MM.1S (cell line): Measurements from ENCODE around the gene TMEM60.
A peak's percentile ranks its signal among the peaks of the same experiment; 100 is the strongest.

Experiments used
- DNase-seq: peaks from one replicate; pipeline ENCODE4 v3.0.0-alpha.2; 2015
- H2AFZ ChIP-seq: fragments of 300-600 bp; sonication (generic); 2 replicates; pipeline ENCODE4 v1.6.0; 2016; ENCODE audit warnings: antibody characterized with exemption, low read length
- H3F3A ChIP-seq: fragments of 300-600 bp; sonication (generic); 2 replicates; pipeline ENCODE4 v1.6.1; 2016; ENCODE audit warnings: mild to moderate bottlenecking, antibody characterized with exemption, low read length, moderate library complexity, mixed read lengths; ENCODE audit not compliant: insufficient read depth
- H3K27ac ChIP-seq: fragments of 300-600 bp; sonication (generic); 2 replicates; pipeline ENCODE4 v1.5.1; 2016; ENCODE audit warnings: mild to moderate bottlenecking, low read length
- H3K27me3 ChIP-seq: fragments of 300-600 bp; sonication (generic); replicated peaks from 2 replicates; pipeline ENCODE4 v1.6.0; 2016; ENCODE audit warnings: low read length; ENCODE audit not compliant: insufficient read depth
- H3K36me3 ChIP-seq: fragments of 300-600 bp; sonication (generic); replicated peaks from 2 replicates; pipeline ENCODE4 v1.6.1; 2016; ENCODE audit warnings: mild to moderate bottlenecking, low read length, mixed read lengths; ENCODE audit not compliant: insufficient read depth
- H3K4me1 ChIP-seq: fragments of 300-600 bp; sonication (generic); 2 replicates; pipeline ENCODE4 v1.6.1; 2016; ENCODE audit warnings: low read length, mixed read lengths
- H3K4me2 ChIP-seq: fragments of 300-600 bp; sonication (generic); 2 replicates; pipeline ENCODE4 v1.6.0; 2016; ENCODE audit warnings: low read depth, low read length
- H3K4me3 ChIP-seq: fragments of 300-600 bp; sonication (generic); 2 replicates; pipeline ENCODE4 v1.5.1; 2016; ENCODE audit warnings: low read length, mixed read lengths
- H3K79me2 ChIP-seq: fragments of 300-600 bp; sonication (generic); 2 replicates; pipeline ENCODE4 v1.6.1; 2016; ENCODE audit warnings: mixed run types, low read length, mixed read lengths
- H3K9ac ChIP-seq: fragments of 300-600 bp; sonication (generic); 2 replicates; pipeline ENCODE4 v1.6.1; 2016; ENCODE audit warnings: low read length, mixed read lengths
- H3K9me2 ChIP-seq: fragments of 300-600 bp; sonication (generic); replicated peaks from 2 replicates; pipeline ENCODE4 v1.6.1; 2016; ENCODE audit warnings: mild to moderate bottlenecking, low read length, mixed read lengths; ENCODE audit not compliant: insufficient read depth
- H3K9me3 ChIP-seq: fragments of 300-600 bp; sonication (generic); replicated peaks from 2 replicates; pipeline ENCODE4 v1.6.1; 2016; ENCODE audit warnings: mild to moderate bottlenecking, low read length, mixed read lengths; ENCODE audit not compliant: insufficient read depth
- H4K20me1 ChIP-seq: fragments of 300-600 bp; sonication (generic); 2 replicates; pipeline ENCODE4 v1.6.1; 2016; ENCODE audit warnings: mild to moderate bottlenecking, low read length, moderate library complexity, mixed read lengths; ENCODE audit not compliant: insufficient read depth
- CTCF ChIP-seq: fragments of 300-600 bp; sonication (generic); IDR thresholded peaks from 2 replicates; pipeline ENCODE4 v1.5.1; 2016; ENCODE audit warnings: antibody characterized with exemption, low read length, mixed read lengths
- EZH2 ChIP-seq: fragments of 300-600 bp; sonication (generic); optimal IDR thresholded peaks from 2 replicates; pipeline ENCODE3; 2017; ENCODE audit warnings: low read depth, mild to moderate bottlenecking, antibody characterized with exemption, low read length, mixed read lengths
- EZH2phosphoT487 ChIP-seq: fragments of 300-600 bp; sonication (generic); IDR thresholded peaks from 2 replicates; pipeline ENCODE4 v1.6.1; 2018; ENCODE audit warnings: antibody characterized with exemption, low read length

Gene TMEM60

GRCh38 chr7:77808517-77808916 lies 10.3 kb upstream of the TMEM60 start:
- Histone ChIP-seq H3K27me3 (no peaks in the 10 kb centered on the region), H3K36me3 (no peaks in the 10 kb centered on the region)
- no peak for DNase-seq

GRCh38 chr7:77806425-77806824 lies 8.2 kb upstream of the TMEM60 start:
- H3K4me3 ChIP-seq = no peak overlapping the region
- TF ChIP-seq EZH2 (no peak), EZH2phosphoT487 (no peak), CTCF (no peak)
- no peak overlapping the region for H2AFZ ChIP-seq
- H3K27me3 ChIP-seq = no peaks in the 10 kb centered on the region
- H3K27ac ChIP-seq = no peak overlapping the region
- no peak for DNase-seq
- H4K20me1 ChIP-seq = no peaks in the 10 kb centered on the region
- no peaks in the 10 kb centered on the region for H3K36me3 ChIP-seq
- no peak overlapping the region for H3K9ac ChIP-seq
- H3K9me3 ChIP-seq = no peaks in the 10 kb centered on the region
- H3F3A ChIP-seq = no peaks in the 10 kb centered on the region
- H3K79me2 ChIP-seq = peaks cover 58% of the 10 kb centered on the region
- no peaks in the 10 kb centered on the region for H3K9me2 ChIP-seq
- H3K4me1 ChIP-seq = peaks cover 15% of the 10 kb centered on the region
- no peak overlapping the region for H3K4me2 ChIP-seq

More at GRCh38 chr7:77808517-77808916, 10.3 kb upstream of the TMEM60 start:
- no peak overlapping the region for H3K27ac ChIP-seq
- TF ChIP-seq EZH2phosphoT487 = no peak
- TF ChIP-seq EZH2 = no peak
- TF ChIP-seq CTCF = no peak
- no peaks in the 10 kb centered on the region for H4K20me1 ChIP-seq
- H3K9ac ChIP-seq = no peak overlapping the region
- no peaks in the 10 kb centered on the region for H3K9me3 ChIP-seq
- H3K4me3 ChIP-seq = no peak overlapping the region
- peaks cover 70% of the 10 kb centered on the region for H3K79me2 ChIP-seq
- H3K9me2 ChIP-seq = no peaks in the 10 kb centered on the region
- H3K4me1 ChIP-seq = 0 out of 2 replicates have a peak, but pooled peaks cover 3% of the 10 kb centered on the region
- H3F3A ChIP-seq = no peaks in the 10 kb centered on the region
- no peak overlapping the region for H3K4me2 ChIP-seq
- H2AFZ ChIP-seq = no peak overlapping the region

- no peak for TF ChIP-seq EZH2phosphoT487
- no peak for TF ChIP-seq CTCF
- no peak for TF ChIP-seq EZH2
Measured at GRCh38 chr7:77802557-77803405, 4.5 kb upstream of the TMEM60 start.

More at GRCh38 chr7:77802557-77803405, 4.5 kb upstream of the TMEM60 start:
- no peak overlapping the region for H3K27ac ChIP-seq
- DNase-seq = no peak
- no peaks in the 10 kb centered on the region for H3K9me2 ChIP-seq
- no peaks in the 10 kb centered on the region for H3K9me3 ChIP-seq
- peaks cover 21% of the 10 kb centered on the region for H3K4me1 ChIP-seq
- H3K4me3 ChIP-seq = no peak overlapping the region
- peak overlapping the region; percentile 20; the same call in 1 of the 2 replicates for H3K4me2 ChIP-seq
- no peak overlapping the region for H3K9ac ChIP-seq
- H3F3A ChIP-seq = no peaks in the 10 kb centered on the region
- no peaks in the 10 kb centered on the region for H4K20me1 ChIP-seq
- no peaks in the 10 kb centered on the region for H3K27me3 ChIP-seq
- H2AFZ ChIP-seq = no peak overlapping the region
- no peaks in the 10 kb centered on the region for H3K36me3 ChIP-seq
- H3K79me2 ChIP-seq = peaks cover 59% of the 10 kb centered on the region
